BE2C (cell line): ENCODE results near the gene IGFBP2.

ENCODE experiments used
- DNase-seq: peaks from one replicate; pipeline ENCODE4 v3.0.0-alpha.2; 2020
- H3K27me3 ChIP-seq: fragments of 250-450 bp; sonication (Bioruptor Pico); 2 replicates; pipeline ENCODE4 v1.5.1; 2020; ENCODE audit warnings: mild to moderate bottlenecking
- H3K36me3 ChIP-seq: fragments of 250-450 bp; sonication (Bioruptor Pico); 2 replicates; pipeline ENCODE4 v1.5.1; 2020; ENCODE audit warnings: mild to moderate bottlenecking
- H3K4me1 ChIP-seq: fragments of 250-450 bp; sonication (Bioruptor Pico); 2 replicates; pipeline ENCODE4 v1.5.1; 2020
- H3K4me3 ChIP-seq: 2 replicates; pipeline ENCODE4 v1.5.1; 2011; ENCODE audit warnings: low read depth, low read length
- H3K9me3 ChIP-seq: fragments of 250-450 bp; sonication (Bioruptor Pico); 2 replicates; pipeline ENCODE4 v1.5.1; 2020
- CTCF ChIP-seq: IDR thresholded peaks from 2 replicates; pipeline ENCODE4 v1.5.1; 2012; ENCODE audit warnings: mild to moderate bottlenecking, low read depth, low read length

IGFBP2 gene

GRCh38 chr2:216626168-216626874, 6.9 kb upstream of the IGFBP2 start:
- Histone ChIP-seq H3K4me3 (no peak overlapping the region), H3K4me1 (peaks cover 2% of the 10 kb centered on the region), H3K36me3 (no peaks in the 10 kb centered on the region), H3K9me3 (no peaks in the 10 kb centered on the region), H3K27me3 (no peaks in the 10 kb centered on the region)
- no peak for DNase-seq
- TF ChIP-seq CTCF, result no peak

- Histone ChIP-seq H3K36me3 (no peaks in the 10 kb centered on the region), H3K4me3 (no peak overlapping the region), H3K9me3 (no peaks in the 10 kb centered on the region), H3K4me1 (no peaks in the 10 kb centered on the region; the same call in 1 of the 2 replicates), H3K27me3 (no peaks in the 10 kb centered on the region)
- TF ChIP-seq CTCF, result no peak
- DNase-seq, result no peak
Measured at GRCh38 chr2:216626875-216627245, 6.4 kb upstream of the IGFBP2 start.

- DNase-seq, result no peak
- Histone ChIP-seq H3K9me3 (no peaks in the 10 kb centered on the region), H3K4me1 (peaks cover 3% of the 10 kb centered on the region; the same call in 1 of the 2 replicates), H3K4me3 (no peak overlapping the region), H3K27me3 (no peaks in the 10 kb centered on the region), H3K36me3 (no peaks in the 10 kb centered on the region)
- no peak for TF ChIP-seq CTCF
Measured at GRCh38 chr2:216629784-216630183, 3.4 kb upstream of the IGFBP2 start.

GRCh38 chr2:216632346-216632951, 771 bp upstream of the IGFBP2 start:
- H3K27me3 ChIP-seq, result no peaks in the 10 kb centered on the region
- H3K4me3 ChIP-seq, result peak overlapping the region; percentile 55

GRCh38 chr2:216633616-216634369, 573 bp downstream of the IGFBP2 start:
- H3K4me1 ChIP-seq, result peaks cover 3% of the 10 kb centered on the region
- no peaks in the 10 kb centered on the region for H3K9me3 ChIP-seq
- peaks cover 11% of the 10 kb centered on the region; the same call in 1 of the 2 replicates for H3K36me3 ChIP-seq
- peak; percentile 60 for DNase-seq
- peak overlapping the region; percentile 99 for H3K4me3 ChIP-seq
- H3K27me3 ChIP-seq, result no peaks in the 10 kb centered on the region
- TF ChIP-seq CTCF, result no peak

More at GRCh38 chr2:216632346-216632951, 771 bp upstream of the IGFBP2 start:
- H3K9me3 ChIP-seq, result no peaks in the 10 kb centered on the region
- no peak for DNase-seq
- H3K4me1 ChIP-seq, result peaks cover 3% of the 10 kb centered on the region
- no peak for TF ChIP-seq CTCF
- peaks cover 4% of the 10 kb centered on the region; the same call in 1 of the 2 replicates for H3K36me3 ChIP-seq
